VCaP (cell line): ENCODE results near the gene RELA.

Experiments
- H3K27ac ChIP-seq: fragments of 450-650 bp; 2 replicates; pipeline ENCODE4 v1.5.1; 2017
- TF ChIP-seq, protein P1 (sequence below): fragments of 450-650 bp; conservative IDR thresholded peaks from 2 replicates; pipeline ENCODE4 v1.5.1; 2017; ENCODE audit warnings: mild to moderate bottlenecking, moderate library complexity

RELA gene

DNA sequence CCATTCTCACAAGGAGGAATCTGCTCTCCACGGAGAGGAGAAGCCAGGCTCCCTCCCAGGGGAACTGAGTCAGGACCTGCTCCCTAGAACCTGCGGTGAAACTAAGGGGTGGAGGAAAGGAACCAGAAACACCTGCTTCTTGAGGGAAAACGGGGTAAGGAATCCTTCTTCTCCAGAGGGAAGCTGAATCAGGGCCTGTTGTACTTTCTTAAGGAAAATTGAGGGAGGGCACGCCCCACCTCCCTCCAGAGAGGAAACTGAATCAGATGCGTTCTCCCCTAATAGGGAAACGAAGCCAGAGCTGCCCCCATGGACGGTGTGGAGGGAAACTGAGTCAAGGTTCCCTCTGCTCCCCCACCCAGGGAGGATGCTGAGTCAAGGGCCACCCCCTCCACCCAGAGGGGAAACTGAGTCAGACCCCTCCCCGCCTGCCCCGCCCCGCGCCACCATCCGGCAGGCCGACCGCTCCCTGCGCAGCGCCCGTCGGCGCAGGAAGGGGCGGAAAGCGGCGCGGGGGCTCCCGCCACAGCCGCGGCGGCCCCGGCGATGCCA lies 393 bp downstream of the RELA start:
- TF ChIP-seq, protein P1, sequence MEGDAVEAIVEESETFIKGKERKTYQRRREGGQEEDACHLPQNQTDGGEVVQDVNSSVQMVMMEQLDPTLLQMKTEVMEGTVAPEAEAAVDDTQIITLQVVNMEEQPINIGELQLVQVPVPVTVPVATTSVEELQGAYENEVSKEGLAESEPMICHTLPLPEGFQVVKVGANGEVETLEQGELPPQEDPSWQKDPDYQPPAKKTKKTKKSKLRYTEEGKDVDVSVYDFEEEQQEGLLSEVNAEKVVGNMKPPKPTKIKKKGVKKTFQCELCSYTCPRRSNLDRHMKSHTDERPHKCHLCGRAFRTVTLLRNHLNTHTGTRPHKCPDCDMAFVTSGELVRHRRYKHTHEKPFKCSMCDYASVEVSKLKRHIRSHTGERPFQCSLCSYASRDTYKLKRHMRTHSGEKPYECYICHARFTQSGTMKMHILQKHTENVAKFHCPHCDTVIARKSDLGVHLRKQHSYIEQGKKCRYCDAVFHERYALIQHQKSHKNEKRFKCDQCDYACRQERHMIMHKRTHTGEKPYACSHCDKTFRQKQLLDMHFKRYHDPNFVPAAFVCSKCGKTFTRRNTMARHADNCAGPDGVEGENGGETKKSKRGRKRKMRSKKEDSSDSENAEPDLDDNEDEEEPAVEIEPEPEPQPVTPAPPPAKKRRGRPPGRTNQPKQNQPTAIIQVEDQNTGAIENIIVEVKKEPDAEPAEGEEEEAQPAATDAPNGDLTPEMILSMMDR = peak; percentile 23; the same call in 1 of the 2 replicates
- peak overlapping the region; percentile 99 for H3K27ac ChIP-seq

DNA sequence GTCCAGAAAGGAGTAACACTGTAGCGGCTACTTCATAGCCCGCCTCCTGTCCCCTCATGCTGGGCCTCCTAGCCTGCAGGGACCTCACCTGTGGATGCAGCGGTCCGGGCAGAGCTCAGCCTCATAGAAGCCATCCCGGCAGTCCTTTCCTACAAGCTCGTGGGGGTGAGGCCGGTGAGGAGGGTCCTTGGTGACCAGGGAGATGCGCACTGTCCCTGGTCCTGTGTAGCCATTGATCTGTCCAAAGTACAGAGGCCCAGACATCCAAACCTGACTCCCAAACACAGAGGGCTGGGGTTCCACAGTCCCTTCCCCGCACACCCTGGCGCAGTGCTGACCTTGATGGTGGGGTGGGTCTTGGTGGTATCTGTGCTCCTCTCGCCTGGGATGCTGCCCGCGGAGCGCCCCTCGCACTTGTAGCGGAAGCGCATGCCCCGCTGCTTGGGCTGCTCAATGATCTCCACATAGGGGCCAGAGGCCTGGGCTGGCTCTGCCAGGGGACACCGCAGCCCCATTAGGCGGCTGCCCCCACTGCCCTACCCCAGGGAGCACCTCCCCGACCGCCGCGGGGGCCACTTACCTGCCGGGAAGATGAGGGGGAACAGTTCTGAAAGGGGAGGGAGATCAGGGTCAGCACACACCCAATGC lies 993 bp downstream of the RELA start:
- peak overlapping the region; percentile 99 for H3K27ac ChIP-seq
- TF ChIP-seq, protein P1 = no peak

DNA sequence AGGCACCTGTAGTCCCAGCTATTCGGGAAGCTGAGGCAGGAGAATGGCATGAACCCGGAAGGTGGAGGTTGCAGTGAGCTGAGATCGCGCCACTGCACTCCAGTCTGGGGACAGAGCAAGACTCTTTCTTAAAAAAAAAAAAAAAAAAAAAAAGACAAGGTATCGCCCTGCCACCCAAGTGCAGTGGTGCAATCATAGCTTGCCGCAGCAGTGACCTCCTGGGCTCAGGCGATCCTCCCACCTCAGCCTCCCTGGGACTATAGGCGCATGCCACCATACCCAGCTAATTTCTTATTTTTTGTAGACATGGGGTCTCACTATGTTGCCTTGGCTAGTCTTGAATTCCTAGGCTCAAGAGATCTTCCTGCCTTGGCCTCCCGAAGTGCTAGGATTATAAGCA lies 1.8 kb downstream of the RELA start:
- H3K27ac ChIP-seq = peak overlapping the region; percentile 99; the same call in 1 of the 2 replicates

DNA sequence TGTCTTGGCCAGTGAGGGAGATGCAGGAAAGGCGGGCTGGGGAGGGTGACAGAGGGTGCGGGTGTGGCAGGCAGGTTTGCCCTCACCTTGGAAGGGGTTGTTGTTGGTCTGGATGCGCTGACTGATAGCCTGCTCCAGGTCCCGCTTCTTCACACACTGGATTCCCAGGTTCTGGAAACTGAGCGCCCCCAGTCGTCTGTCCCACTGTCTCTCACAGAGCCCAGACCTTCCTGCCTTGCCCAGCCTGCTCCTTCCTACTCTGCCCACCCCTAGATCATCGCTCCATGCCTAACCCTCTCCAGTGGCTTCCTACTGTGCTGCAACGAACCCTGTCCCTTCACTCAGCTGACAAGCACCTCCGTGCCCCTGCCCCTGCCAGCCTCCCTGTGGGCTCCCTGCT lies 2.7 kb downstream of the RELA start:
- peak overlapping the region; percentile 99; the same call in 1 of the 2 replicates for H3K27ac ChIP-seq
- TF ChIP-seq, protein P1 = no peak

DNA sequence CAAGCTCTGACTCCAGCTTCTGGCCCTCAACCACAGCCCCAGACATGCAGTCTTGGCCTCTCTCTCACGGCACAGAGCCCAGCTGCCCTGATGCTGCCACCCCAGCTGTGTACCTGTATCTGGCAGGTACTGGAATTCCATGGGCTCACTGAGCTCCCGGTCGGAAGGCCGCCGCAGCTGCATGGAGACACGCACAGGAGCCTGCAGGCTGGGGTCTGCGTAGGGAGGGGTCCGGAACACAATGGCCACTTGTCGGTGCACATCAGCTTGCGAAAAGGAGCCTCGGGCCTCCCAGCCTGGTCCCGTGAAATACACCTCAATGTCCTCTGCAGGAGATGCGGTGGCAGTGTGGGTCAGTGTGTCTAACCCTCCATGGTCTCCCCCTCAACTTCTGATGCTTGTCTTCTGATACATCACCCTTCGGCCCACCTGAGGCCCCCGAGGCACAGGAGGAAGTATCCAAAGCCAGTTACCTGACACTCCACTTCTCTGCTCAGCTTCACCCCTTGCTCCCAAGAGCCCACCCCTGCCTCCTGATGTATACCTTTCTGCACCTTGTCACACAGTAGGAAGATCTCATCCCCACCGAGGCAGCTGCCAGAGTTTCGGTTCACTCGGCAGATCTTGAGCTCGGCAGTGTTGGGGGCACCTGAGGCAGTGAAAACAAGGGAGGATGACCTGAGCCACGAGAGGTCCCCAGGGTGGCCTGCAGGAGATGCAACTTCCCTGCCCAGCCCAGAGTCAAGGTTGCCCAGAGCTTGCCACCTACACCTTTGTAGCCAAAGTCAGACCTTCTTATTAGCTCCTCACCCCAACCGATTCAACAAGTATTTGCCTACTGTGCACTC lies 4.3 kb downstream of the RELA start:
- TF ChIP-seq, protein P1 = no peak
- no peak overlapping the region for H3K27ac ChIP-seq

DNA sequence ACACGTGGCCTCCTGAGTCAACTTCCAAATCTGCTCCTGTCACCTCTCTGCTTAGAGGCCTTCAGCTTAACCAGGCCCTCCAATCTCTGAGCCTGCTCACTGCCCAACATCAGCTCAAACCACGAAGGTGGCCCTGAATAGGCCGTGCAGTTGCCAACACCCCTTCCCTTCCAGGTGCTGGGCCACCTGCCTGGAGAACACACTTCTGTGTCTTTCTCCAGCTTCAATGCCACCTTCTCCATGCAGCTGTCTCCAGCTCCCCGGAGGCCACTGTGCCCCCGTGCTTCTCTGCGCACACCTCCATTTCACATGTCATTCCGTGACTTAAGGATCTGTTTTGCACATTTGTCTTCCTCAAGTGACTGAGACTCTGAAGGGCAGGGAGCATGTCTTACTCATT lies 5.3 kb downstream of the RELA start:
- no peak overlapping the region for H3K27ac ChIP-seq
- TF ChIP-seq, protein P1 = no peak

DNA sequence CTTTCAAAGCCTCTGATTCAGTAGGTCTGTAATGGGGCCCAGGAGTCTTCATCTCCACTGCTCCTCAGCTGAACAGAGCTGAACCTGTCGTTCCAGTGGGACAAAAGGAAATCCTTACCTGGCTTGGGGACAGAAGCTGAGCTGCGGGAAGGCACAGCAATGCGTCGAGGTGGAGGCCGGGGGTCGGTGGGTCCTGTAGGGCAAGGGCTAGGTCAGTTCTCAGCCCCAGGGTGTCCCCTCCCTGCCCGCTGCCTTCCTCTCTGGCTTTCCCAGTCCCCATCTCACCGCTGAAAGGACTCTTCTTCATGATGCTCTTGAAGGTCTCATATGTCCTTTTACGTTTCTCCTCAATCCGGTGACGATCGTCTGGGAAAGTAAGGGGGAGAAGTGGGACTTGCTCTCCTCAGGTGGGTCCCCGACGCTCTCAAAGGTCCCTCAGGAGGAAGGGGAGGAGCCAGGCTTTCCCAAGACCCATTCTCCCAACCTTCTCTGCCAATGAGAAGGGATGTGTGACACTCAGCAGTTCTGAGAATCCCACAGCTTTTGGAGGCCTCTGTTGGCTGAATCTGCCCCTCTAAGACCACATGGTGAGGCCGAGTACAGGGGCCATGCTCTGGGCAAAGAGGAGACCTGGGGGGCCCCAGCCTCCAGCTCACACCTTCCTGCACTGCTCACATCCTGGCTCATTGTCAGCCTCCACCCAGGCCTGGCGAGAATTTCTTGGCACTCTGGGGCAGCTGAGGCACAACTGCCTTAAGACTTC lies 7.0 kb downstream of the RELA start:
- peak overlapping the region; percentile 99 for H3K27ac ChIP-seq
- TF ChIP-seq, protein P1 = no peak
